IMR-90 (cell line): Measurements from ENCODE around the gene GSK3B.

Experiments used
- POLR2A ChIP-seq: IDR thresholded peaks from 2 replicates; pipeline ENCODE4 v1.6.1; 2012; ENCODE audit warnings: mild to moderate bottlenecking, low read depth, low read length
- TF ChIP-seq, protein P1 (sequence below): conservative IDR thresholded peaks from 2 replicates; pipeline ENCODE4 v1.5.1; 2012; ENCODE audit warnings: mild to moderate bottlenecking, low read depth, low read length, improper control_type of control experiment

DNA sequence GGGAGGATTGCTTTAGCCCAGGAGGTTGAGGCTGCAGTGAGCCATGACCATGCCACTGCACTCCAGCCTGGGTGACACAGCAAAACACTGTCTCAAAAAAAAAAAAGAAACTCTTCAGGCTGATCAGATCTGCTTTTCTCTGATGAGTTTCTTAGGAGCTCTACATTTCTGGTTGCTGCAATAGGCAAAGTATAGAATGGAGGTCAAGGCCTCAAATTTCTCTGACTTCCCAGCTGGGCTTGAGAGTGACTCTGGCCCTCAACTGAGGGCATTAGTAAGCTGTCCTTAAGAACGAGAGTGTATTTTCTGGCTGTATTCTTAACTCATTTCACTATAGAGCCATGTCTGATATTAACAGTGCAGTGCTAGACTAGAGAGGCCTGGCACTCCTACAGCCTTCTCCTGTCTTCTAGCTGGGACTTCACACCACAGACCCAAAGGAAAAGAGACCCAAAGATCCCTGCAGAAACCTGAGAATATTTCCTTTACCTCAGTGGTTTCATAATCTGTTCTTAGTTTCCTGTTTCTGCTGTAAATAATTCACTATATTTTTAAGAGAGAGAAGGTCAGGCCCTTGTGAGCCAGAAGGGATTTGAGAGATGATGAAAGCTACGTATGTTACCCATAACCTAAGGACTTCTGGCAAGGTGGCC, 314.4 kb downstream of the GSK3B start:
- TF ChIP-seq, protein P1, sequence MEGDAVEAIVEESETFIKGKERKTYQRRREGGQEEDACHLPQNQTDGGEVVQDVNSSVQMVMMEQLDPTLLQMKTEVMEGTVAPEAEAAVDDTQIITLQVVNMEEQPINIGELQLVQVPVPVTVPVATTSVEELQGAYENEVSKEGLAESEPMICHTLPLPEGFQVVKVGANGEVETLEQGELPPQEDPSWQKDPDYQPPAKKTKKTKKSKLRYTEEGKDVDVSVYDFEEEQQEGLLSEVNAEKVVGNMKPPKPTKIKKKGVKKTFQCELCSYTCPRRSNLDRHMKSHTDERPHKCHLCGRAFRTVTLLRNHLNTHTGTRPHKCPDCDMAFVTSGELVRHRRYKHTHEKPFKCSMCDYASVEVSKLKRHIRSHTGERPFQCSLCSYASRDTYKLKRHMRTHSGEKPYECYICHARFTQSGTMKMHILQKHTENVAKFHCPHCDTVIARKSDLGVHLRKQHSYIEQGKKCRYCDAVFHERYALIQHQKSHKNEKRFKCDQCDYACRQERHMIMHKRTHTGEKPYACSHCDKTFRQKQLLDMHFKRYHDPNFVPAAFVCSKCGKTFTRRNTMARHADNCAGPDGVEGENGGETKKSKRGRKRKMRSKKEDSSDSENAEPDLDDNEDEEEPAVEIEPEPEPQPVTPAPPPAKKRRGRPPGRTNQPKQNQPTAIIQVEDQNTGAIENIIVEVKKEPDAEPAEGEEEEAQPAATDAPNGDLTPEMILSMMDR, result no peak
- TF ChIP-seq POLR2A, result no peak
